H9 (cell line): ENCODE data around the gene DUSP6. TPM values are rescaled to one million over a fixed set of nuclear protein-coding genes. Genes with fewer than 3 reads are reported as not detected.
A peak's percentile ranks its signal among the peaks of the same experiment; 100 is the strongest.

Experiments used
- DNase-seq: peaks from one replicate; pipeline ENCODE4 v3.0.0-alpha.2; 2017
- H2AFZ ChIP-seq: one replicate; pipeline ENCODE4 v1.6.1; 2013; ENCODE audit warnings: mild to moderate bottlenecking, low read length, control low read depth, moderate library complexity
- H2AK5ac ChIP-seq: 2 replicates; pipeline ENCODE4 v1.6.1; 2013; ENCODE audit warnings: low read length, control low read depth, mixed read lengths; ENCODE audit not compliant: insufficient read length
- H2BK120ac ChIP-seq: one replicate; pipeline ENCODE4 v1.6.1; 2013; ENCODE audit warnings: low read depth, mild to moderate bottlenecking, low read length, control low read depth, inconsistent platforms; ENCODE audit not compliant: poor library complexity, severe bottlenecking
- H2BK12ac ChIP-seq: 2 replicates; pipeline ENCODE4 v1.6.1; 2013; ENCODE audit warnings: low read length, control low read depth, mixed read lengths, low read depth; ENCODE audit not compliant: insufficient read length
- H2BK15ac ChIP-seq: 2 replicates; pipeline ENCODE4 v1.6.1; 2013; ENCODE audit warnings: low read depth, low read length, control low read depth
- H2BK20ac ChIP-seq: one replicate; pipeline ENCODE4 v1.6.1; 2013; ENCODE audit warnings: low read depth, mild to moderate bottlenecking, low read length, control low read depth, inconsistent platforms; ENCODE audit not compliant: poor library complexity, severe bottlenecking
- H2BK5ac ChIP-seq: 2 replicates; pipeline ENCODE4 v1.6.1; 2013; ENCODE audit warnings: low read length, control low read depth, mixed read lengths; ENCODE audit not compliant: insufficient read length
- H3K14ac ChIP-seq: 2 replicates; pipeline ENCODE4 v1.6.1; 2013; ENCODE audit warnings: low read length, control low read depth; ENCODE audit not compliant: insufficient read depth
- H3K18ac ChIP-seq: 2 replicates; pipeline ENCODE4 v1.6.1; 2013; ENCODE audit warnings: low read depth, mild to moderate bottlenecking, mixed read lengths, low read length, control low read depth; ENCODE audit not compliant: insufficient read length
- H3K23ac ChIP-seq: 2 replicates; pipeline ENCODE4 v1.6.1; 2013; ENCODE audit warnings: low read length, control low read depth, mixed read lengths, low read depth; ENCODE audit not compliant: insufficient read length
- H3K23me2 ChIP-seq: 2 replicates; pipeline ENCODE4 v1.6.1; 2013; ENCODE audit warnings: low read depth, mild to moderate bottlenecking, mixed read lengths, low read length, control low read depth; ENCODE audit not compliant: insufficient read length, poor library complexity, severe bottlenecking
- H3K27ac ChIP-seq: 2 replicates; pipeline ENCODE4 v1.5.1; 2013; ENCODE audit warnings: low read length, control low read depth, mixed read lengths, low read depth; ENCODE audit not compliant: insufficient read length
- H3K27me3 ChIP-seq: 2 replicates; pipeline ENCODE4 v1.6.1; 2013; ENCODE audit warnings: low read length, control low read depth, inconsistent platforms; ENCODE audit not compliant: insufficient read depth
- H3K4ac ChIP-seq: 2 replicates; pipeline ENCODE4 v1.6.1; 2013; ENCODE audit warnings: low read depth, mild to moderate bottlenecking, control low read depth, inconsistent platforms, low read length, moderate library complexity
- H3K4me1 ChIP-seq: 2 replicates; pipeline ENCODE4 v1.6.1; 2013; ENCODE audit warnings: low read length, control low read depth, inconsistent platforms; ENCODE audit not compliant: insufficient read depth
- H3K4me2 ChIP-seq: 2 replicates; pipeline ENCODE4 v1.6.1; 2013; ENCODE audit warnings: low read length, control low read depth, mixed read lengths; ENCODE audit not compliant: insufficient read length, insufficient read depth
- H3K56ac ChIP-seq: 2 replicates; pipeline ENCODE4 v1.6.1; 2013; ENCODE audit warnings: low read depth, mild to moderate bottlenecking, mixed read lengths, low read length, control low read depth; ENCODE audit not compliant: insufficient read length
- H3K79me1 ChIP-seq: 2 replicates; pipeline ENCODE4 v1.6.1; 2013; ENCODE audit warnings: low read depth, mild to moderate bottlenecking, moderate library complexity, low read length, control low read depth, inconsistent platforms; ENCODE audit not compliant: insufficient read depth, poor library complexity, severe bottlenecking
- H3K79me2 ChIP-seq: 2 replicates; pipeline ENCODE4 v1.6.1; 2013; ENCODE audit warnings: low read length, control low read depth, inconsistent platforms; ENCODE audit not compliant: insufficient read depth
- H3K9ac ChIP-seq: 2 replicates; pipeline ENCODE4 v1.6.1; 2013; ENCODE audit warnings: low read length, control low read depth, mixed read lengths; ENCODE audit not compliant: insufficient read length; ENCODE audit errors: extremely low read depth
- H3K9me3 ChIP-seq: one replicate; pipeline ENCODE4 v1.6.1; 2013; ENCODE audit warnings: low read depth, low read length, inconsistent platforms; ENCODE audit not compliant: control insufficient read depth
- H3T11ph ChIP-seq: one replicate; pipeline ENCODE4 v1.6.1; 2013; ENCODE audit warnings: mild to moderate bottlenecking, low read length, control low read depth, inconsistent platforms
- H4K20me1 ChIP-seq: one replicate; pipeline ENCODE4 v1.6.1; 2013; ENCODE audit not compliant: control insufficient read depth, insufficient read length, insufficient read depth
- H4K5ac ChIP-seq: 2 replicates; pipeline ENCODE4 v1.6.1; 2013; ENCODE audit warnings: low read depth, mild to moderate bottlenecking, mixed read lengths, low read length, control low read depth; ENCODE audit not compliant: insufficient read length
- H4K8ac ChIP-seq: replicated peaks from 2 replicates; pipeline ENCODE4 v1.6.1; 2013; ENCODE audit warnings: low read length, control low read depth, mixed read lengths, low read depth; ENCODE audit not compliant: insufficient read length
- H4K91ac ChIP-seq: 2 replicates; pipeline ENCODE4 v1.6.1; 2013; ENCODE audit warnings: low read depth, mild to moderate bottlenecking, moderate library complexity, mixed read lengths, low read length, control low read depth; ENCODE audit not compliant: insufficient read length
- H3K27ac Mint-ChIP-seq, 3 experiments: 2 replicates in 2 of 3; 3 replicates in 1 of 3; pipeline ENCODE4 v1.8.0; 2020 to 2021; ENCODE audit warnings: mixed read lengths in 3 of 3, mild to moderate bottlenecking in 1 of 3, moderate library complexity in 1 of 3
- H3K27me3 Mint-ChIP-seq: 2 replicates; pipeline ENCODE4 v1.8.0; 2021; ENCODE audit warnings: low read depth, mild to moderate bottlenecking, moderate library complexity, mixed read lengths
- H3K36me3 Mint-ChIP-seq, 3 experiments: 2 replicates in 2 of 3; 3 replicates in 1 of 3; pipeline ENCODE4 v1.8.0; 2020 to 2021; ENCODE audit warnings: low read depth in 3 of 3, mixed read lengths in 3 of 3; ENCODE audit not compliant: insufficient read depth in 1 of 3
- H3K4me1 Mint-ChIP-seq, 2 experiments: 2 replicates each; pipeline ENCODE4 v1.8.0; 2020; ENCODE audit warnings: mixed read lengths in 2 of 2
- H3K4me3 Mint-ChIP-seq, 2 experiments: 2 replicates in 1 of 2; 3 replicates in 1 of 2; pipeline ENCODE4 v1.8.0; 2020 to 2021; ENCODE audit warnings: mild to moderate bottlenecking in 2 of 2, mixed read lengths in 2 of 2, moderate library complexity in 1 of 2
- H3K9me3 Mint-ChIP-seq, 2 experiments: 2 replicates in 1 of 2; 3 replicates in 1 of 2; pipeline ENCODE4 v1.8.0; 2020; ENCODE audit warnings: mild to moderate bottlenecking in 2 of 2, mixed read lengths in 2 of 2, moderate library complexity in 1 of 2
- CTCF ChIP-seq: fragments of 200-600 bp; sonication (generic); conservative IDR thresholded peaks from 3 replicates; pipeline ENCODE4 v1.8.0; 2021; ENCODE audit warnings: antibody characterized with exemption, mild to moderate bottlenecking
- WGBS: extraction: QIAGEN DNeasy Blood & Tissue Kit; methylation state at CpG from one replicate; pipeline ENCODE4 v1.1.7; 2013; ENCODE audit warnings: missing lambda C conversion rate, low lambda C conversion rate, mixed read lengths; ENCODE audit not compliant: insufficient read length; ENCODE audit errors: extremely low coverage; 5-methylcytosine and 5-hydroxymethylcytosine counted together
- total RNA-seq: library from RNA; stranded (reverse); gene quantifications from 2 replicates; pipeline ENCODE4 v1.2.1, GENCODE V29; 2021

DUSP6 gene
- total RNA-seq, 1 experiment from 2014 or later = 35.3 TPM

DNA sequence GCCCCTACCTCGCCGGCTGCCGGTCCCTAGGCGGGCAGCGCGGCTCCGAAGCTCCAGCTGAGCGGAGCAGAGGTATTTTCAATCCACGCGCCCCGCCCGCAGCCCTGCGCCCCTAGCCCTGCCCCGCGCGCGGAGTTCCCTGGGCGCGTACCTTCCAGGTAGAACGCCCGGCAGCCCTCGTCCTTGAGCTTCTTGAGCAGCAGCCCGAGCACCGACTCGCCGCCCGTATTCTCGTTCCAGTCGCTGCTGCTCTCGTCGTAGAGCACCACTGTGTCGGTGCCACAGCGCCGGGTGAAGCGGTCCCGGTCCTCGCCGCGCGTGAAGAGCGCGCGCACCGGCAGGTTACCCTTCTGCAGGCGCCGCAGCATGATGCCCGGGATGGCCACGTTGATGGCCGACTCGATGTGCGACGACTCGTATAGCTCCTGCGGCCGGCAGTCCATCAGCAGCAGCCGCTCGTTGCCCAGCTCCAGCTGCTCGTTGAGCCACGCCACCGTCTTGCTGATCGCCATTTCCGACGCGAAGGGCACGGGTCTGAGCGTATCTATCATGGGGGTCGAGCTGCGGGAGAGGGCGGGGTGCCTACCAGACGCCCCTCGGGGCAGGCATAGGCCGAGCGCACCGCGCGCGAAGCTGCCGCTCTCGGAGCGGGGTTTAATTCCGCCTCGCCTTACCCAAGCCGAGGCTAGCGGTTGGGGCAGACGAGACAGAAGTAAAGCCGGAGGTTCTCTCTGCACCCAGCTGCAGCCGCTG lies 636 bp downstream of the DUSP6 start:
- H3K4me3 Mint-ChIP-seq = peak overlapping the region; percentile 90 to 100
- Histone ChIP-seq H2BK20ac (no peak overlapping the region), H2AFZ (no peak overlapping the region), H3K18ac (peak overlapping the region; percentile 95), H3K23me2 (peaks cover 21% of the 10 kb centered on the region), H3K23ac (peak overlapping the region; percentile 3), H2BK15ac (no peak overlapping the region), H3K14ac (peak overlapping the region; percentile 83), H3K27ac (peak overlapping the region; percentile 65), H4K5ac (no peak overlapping the region), H4K20me1 (peaks cover 3% of the 10 kb centered on the region), H3K56ac (no peak overlapping the region), H3K79me1 (no peaks in the 10 kb centered on the region), H3T11ph (no peak overlapping the region), H2BK5ac (no peak overlapping the region), H4K8ac (no peak overlapping the region), H3K9ac (peak overlapping the region; percentile 85), H2AK5ac (no peak overlapping the region), H4K91ac (peak overlapping the region; percentile 39), H3K4ac (no peak overlapping the region), H3K4me2 (peak overlapping the region; percentile 84), H3K27me3 (peaks cover 11% of the 10 kb centered on the region; the same call in 1 of the 2 replicates), H2BK120ac (no peak overlapping the region), H3K4me1 (peaks cover 10% of the 10 kb centered on the region; the same call in 1 of the 2 replicates), H3K9me3 (no peaks in the 10 kb centered on the region), H3K79me2 (peaks cover 24% of the 10 kb centered on the region; the same call in 1 of the 2 replicates), H2BK12ac (no peak overlapping the region)
- peak overlapping the region; percentile 93 to 99 (median 95); a peak in 6 of 7 replicates for H3K27ac Mint-ChIP-seq
- no CpG with 5 or more reads among the region's 87 CpGs for WGBS
- TF ChIP-seq CTCF = no peak
- no peak for DNase-seq
- peaks cover 79% of the 10 kb centered on the region for H3K27me3 Mint-ChIP-seq
- H3K9me3 Mint-ChIP-seq = peaks cover 0 to 28% of the 10 kb centered on the region in 2 experiments; a peak in 4 of 5 replicates
- H3K4me1 Mint-ChIP-seq = peaks cover 62 to 77% of the 10 kb centered on the region in 2 experiments
- H3K36me3 Mint-ChIP-seq = peaks cover 19 to 52% (median 35%) of the 10 kb centered on the region in 3 experiments; a peak in 6 of 7 replicates
